Endometrium (tissue), 2 donors: Measurements from ENCODE around the gene PAM16.

ENCODE experiments used
- FAIRE-seq: peaks from 2 replicates; lab custom pipeline; 2012; peaks lifted over from hg19 to GRCh38; lab: Jason Lieb, UNC
- donor health status: control.
- donor health status: control.

PAM16 gene

DNA sequence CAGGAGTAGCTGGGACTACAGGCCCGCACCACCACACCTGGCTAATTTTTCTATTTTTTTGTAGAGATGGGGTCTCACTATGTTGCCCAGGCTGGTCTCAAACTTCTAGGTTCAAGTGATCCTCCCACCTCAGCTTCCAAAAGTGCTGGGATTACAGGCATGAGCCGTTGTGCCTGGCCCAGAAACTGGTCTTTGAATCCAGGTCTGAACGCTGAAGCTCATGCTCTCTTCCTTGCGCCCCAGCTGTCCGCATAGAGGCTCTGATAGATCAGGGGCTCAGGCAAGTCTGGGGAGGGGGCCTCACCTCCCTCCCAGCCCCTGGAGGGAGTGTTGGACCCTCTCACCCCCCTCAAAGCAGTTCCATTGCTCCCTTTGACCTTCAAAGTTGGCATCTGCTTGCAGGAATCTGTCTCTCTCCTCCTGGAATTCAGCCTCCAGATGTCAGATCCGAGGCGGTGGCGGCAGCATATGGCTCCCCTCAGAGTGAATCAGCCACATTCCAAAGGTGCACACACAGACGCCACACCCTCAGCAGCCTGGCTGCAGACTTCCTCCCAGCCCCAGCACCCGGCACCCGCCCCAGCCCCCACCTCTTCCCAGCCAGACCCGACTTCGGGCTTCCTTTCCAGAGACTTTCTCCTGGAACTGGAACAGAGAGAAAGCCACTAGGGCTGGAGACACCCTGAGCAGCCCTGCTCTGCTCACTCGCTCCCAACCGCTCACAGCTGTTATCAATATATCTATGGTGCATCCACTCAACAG is 52.2 kb downstream of the PAM16 start:
- FAIRE-seq = no peak

DNA sequence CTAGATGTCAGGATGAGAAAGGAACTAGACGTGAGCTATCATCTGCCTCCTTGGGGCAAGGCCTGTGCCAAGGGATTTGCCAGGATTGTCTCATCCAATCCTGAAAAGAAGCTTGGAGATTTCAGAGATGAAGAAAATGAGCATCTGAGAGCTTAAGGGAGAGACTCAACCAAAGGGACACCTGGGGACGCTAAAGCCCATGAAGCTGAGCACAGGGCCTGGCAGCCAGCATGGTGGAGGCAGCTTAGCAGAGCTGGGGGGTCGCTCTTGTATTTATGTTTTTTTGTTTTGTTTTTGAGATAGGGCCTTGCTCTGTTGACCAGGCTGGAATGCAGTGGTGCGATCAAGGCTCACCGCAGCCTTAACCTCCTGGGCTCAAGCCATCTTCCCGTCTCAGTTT is 53.6 kb downstream of the PAM16 start:
- FAIRE-seq = no peak

DNA sequence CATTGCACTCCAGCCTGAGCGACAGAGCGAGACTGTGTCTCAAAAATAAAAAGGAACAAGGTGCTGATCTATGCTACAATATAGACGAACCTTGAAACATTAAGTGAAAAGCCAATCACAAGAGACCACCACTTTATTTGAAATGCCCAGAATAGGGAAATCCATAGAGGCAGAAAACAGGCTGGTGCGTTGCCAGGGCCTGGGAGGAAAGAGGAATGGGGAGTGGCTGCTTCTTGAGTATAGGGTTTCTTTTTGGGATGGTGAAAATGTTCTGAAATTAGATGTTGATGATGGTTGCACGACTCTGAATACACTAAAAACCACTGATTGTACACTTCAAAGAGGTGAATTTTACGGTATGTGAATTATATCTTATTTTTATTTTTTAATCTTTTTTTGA is 55.5 kb downstream of the PAM16 start:
- FAIRE-seq = no peak

DNA sequence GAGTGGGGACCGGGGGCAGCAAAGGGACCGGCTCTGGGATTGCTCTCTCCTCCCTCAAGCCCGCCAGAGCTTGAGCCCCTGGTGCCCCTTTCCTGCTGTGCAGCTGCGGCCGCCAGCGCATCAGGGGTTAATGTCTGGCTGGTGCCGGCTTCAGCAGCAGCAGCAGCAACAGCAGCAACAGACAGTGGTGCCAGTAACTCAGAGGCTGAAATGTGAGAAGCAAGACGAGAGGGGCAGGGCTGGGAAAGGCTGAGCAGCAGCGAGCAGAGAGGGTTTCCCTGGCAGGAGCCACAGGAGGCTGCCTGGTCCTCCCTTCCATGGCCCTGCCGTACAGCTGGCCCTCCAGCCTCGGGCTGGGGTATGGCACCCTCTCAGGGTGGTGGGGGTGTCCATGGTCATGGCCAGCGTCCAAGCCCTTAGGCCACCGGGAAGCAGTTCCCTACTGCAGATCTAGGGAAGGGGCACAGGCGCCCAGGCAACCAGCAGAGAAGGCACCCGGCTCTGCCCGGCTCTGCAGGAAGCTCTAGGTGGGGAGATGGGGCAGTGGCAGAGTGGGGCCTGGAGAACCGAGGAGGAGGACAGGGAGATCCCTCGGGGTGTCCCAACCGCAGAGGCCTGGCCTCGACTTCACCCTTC is 57.2 kb downstream of the PAM16 start:
- no peak for FAIRE-seq

DNA sequence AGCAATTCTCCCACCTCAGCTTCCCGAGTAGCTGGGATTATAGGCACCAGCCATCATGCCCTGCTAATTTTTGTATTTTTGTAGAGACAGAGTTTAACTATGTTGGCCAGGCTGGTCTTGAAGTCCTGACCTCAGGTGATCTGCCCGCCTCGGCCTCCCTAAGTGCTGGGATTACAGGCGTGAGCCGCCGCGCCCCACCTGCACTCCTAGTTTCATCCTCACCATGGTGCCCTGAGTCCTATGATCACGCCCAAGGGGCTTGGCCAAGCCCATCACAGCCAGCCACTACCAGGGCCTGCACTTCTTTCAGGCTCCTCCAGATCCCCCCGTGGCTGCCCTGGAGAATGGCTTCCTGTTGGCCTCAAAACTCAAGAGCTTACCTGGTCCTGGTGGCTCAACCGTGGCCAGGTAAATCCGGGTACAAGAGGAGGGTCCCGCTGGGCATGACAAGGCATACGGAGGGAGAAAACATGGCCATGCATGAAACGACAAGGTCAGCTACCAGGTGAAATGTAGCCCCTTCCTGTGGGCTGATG is 57.9 kb downstream of the PAM16 start:
- FAIRE-seq = no peak

DNA sequence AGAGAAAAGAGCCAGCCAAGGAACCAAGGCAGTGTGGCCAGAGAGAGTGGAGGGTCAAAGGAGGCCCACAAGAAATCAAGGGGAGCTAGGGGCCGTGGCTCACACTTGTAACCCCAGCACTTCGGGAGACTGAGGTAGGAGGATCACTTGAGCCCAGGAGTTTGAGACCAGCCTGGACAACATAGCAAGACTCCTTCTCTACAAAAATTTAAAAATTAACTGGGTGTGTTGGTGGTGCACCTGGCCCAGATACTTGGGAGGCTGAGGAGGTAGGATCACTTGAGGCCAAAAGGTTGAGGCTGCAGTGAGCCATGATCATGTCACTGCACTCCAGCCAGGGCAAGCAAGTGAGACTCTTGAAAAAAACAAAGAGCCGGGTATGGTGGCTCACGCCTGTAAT is 59.4 kb downstream of the PAM16 start:
- no peak for FAIRE-seq
